SK-N-SH (cell line): ENCODE results near the gene PITPNM1. TPM values are rescaled to one million over a fixed set of nuclear protein-coding genes. Genes with fewer than 3 reads are reported as not detected.

Experiments used
- CTCF ChIA-PET: fragments of 300-600, 350-600 bp; formaldehyde crosslinking; extraction: SDS; loops from one replicate; lab custom pipeline; 2021; lab: Yijun Ruan, JAX
- POLR2A ChIA-PET: fragments of 350-600 bp; sonication (Branson Sonifier 250); formaldehyde crosslinking; extraction: SDS; loops from one replicate; lab custom pipeline; 2020; ENCODE audit warnings: antibody characterized with exemption, inconsistent platforms; lab: Yijun Ruan, JAX
- DNase-seq: peaks from one replicate; pipeline ENCODE4 v3.0.0; 2012
- H2AFZ ChIP-seq: fragments of 200-600 bp; sonication (generic); 2 replicates; pipeline ENCODE4 v1.8.1; 2016; ENCODE audit warnings: antibody characterized with exemption, mild to moderate bottlenecking, low read depth
- H3F3A ChIP-seq: fragments of 200-600 bp; sonication (generic); replicated peaks from 2 replicates; pipeline ENCODE3; 2016; ENCODE audit warnings: antibody characterized with exemption, mild to moderate bottlenecking; ENCODE audit not compliant: insufficient read depth
- H3K27ac ChIP-seq, 2 experiments: fragments of 200-500 bp in 1 of 2; fragments of 200-600 bp in 1 of 2; sonication (Bioruptor generic) in 1 of 2; sonication (generic), shearing (Covaris generic) in 1 of 2; 2 replicates each; pipeline versions ENCODE4 v1.5.1 to v1.6.1; 2014 to 2016; ENCODE audit warnings: low read depth in 2 of 2, inconsistent platforms in 1 of 2, low read length in 1 of 2, mild to moderate bottlenecking in 1 of 2, mixed read lengths in 1 of 2
- H3K27me3 ChIP-seq: fragments of 200-600 bp; sonication (generic), shearing (Covaris generic); 2 replicates; pipeline ENCODE4 v1.6.1; 2016; ENCODE audit warnings: mixed run types; ENCODE audit not compliant: insufficient read depth
- H3K36me3 ChIP-seq, 2 experiments: fragments of 200-500 bp in 1 of 2; fragments of 200-600 bp in 1 of 2; sonication (Bioruptor generic) in 1 of 2; sonication (generic) in 1 of 2; replicated peaks in 1 of 2; 2 replicates each; pipeline versions ENCODE3 to v1.5.1; 2014 to 2016; ENCODE audit warnings: low read length in 1 of 2, mild to moderate bottlenecking in 1 of 2; ENCODE audit not compliant: insufficient read depth in 2 of 2, control insufficient read depth in 1 of 2
- H3K4me1 ChIP-seq, 2 experiments: fragments of 200-500 bp in 1 of 2; fragments of 200-600 bp in 1 of 2; sonication (Bioruptor generic) in 1 of 2; sonication (generic), shearing (Covaris generic) in 1 of 2; 2 replicates each; pipeline versions ENCODE4 v1.5.1 to v1.6.1; 2014 to 2016; ENCODE audit warnings: low read depth in 1 of 2, low read length in 1 of 2, mixed run types in 1 of 2; ENCODE audit not compliant: insufficient read depth in 2 of 2, control insufficient read depth in 1 of 2
- H3K4me2 ChIP-seq: fragments of 200-600 bp; sonication (generic), shearing (Covaris generic); 2 replicates; pipeline ENCODE4 v1.6.1; 2017; ENCODE audit warnings: mixed run types
- H3K4me3 ChIP-seq, 2 experiments: fragments of 200-500 bp in 1 of 2; fragments of 200-600 bp in 1 of 2; sonication (Bioruptor generic) in 1 of 2; sonication (generic), shearing (Covaris generic) in 1 of 2; 2 replicates each; pipeline versions ENCODE4 v1.5.1 to v1.8.1; 2014 to 2016; ENCODE audit warnings: low read depth in 2 of 2, inconsistent platforms in 1 of 2, low read length in 1 of 2, mild to moderate bottlenecking in 1 of 2, mixed read lengths in 1 of 2, moderate library complexity in 1 of 2
- H3K79me2 ChIP-seq: fragments of 200-600 bp; sonication (generic); 2 replicates; pipeline ENCODE4 v1.8.1; 2017; ENCODE audit warnings: mild to moderate bottlenecking; ENCODE audit not compliant: insufficient read depth
- H3K9ac ChIP-seq: fragments of 200-600 bp; sonication (generic); 2 replicates; pipeline ENCODE4 v1.6.1; 2017; ENCODE audit warnings: mixed run types
- H3K9me2 ChIP-seq: fragments of 200-600 bp; sonication (generic); 2 replicates; pipeline ENCODE4 v1.6.1; 2017; ENCODE audit warnings: mixed run types
- H3K9me3 ChIP-seq: fragments of 200-600 bp; sonication (generic); 2 replicates; pipeline ENCODE4 v1.6.1; 2017; ENCODE audit warnings: mixed run types, mild to moderate bottlenecking, moderate library complexity
- H4K20me1 ChIP-seq: fragments of 200-600 bp; sonication (generic); 2 replicates; pipeline ENCODE4 v1.6.1; 2017; ENCODE audit warnings: mild to moderate bottlenecking, mixed run types; ENCODE audit not compliant: insufficient read depth
- CHD2 ChIP-seq: fragments of 150-350 bp; IDR thresholded peaks from 2 replicates; pipeline ENCODE4 v1.6.1; 2018; ENCODE audit warnings: low read length; ENCODE audit not compliant: partially characterized antibody
- FOXJ3 ChIP-seq: sonication (generic); formaldehyde crosslinking; IDR thresholded peaks from 2 replicates; pipeline ENCODE4 v1.5.1; 2020; ENCODE audit warnings: mild to moderate bottlenecking, missing genetic modification reagents
- JUND ChIP-seq: IDR thresholded peaks from 2 replicates; pipeline ENCODE4 v1.4.0; 2012
- NFIC ChIP-seq: IDR thresholded peaks from 2 replicates; pipeline ENCODE4 v1.4.0; 2012; ENCODE audit warnings: borderline replicate concordance
- POLR2AphosphoS5 ChIP-seq: IDR thresholded peaks from 2 replicates; pipeline ENCODE4 v1.6.1; 2012; ENCODE audit warnings: low read depth, low read length
- SIN3A ChIP-seq: IDR thresholded peaks from 2 replicates; pipeline ENCODE4 v1.6.1; 2012; ENCODE audit warnings: low read depth, mild to moderate bottlenecking, low read length, moderate library complexity, borderline replicate concordance
- TAF1 ChIP-seq: IDR thresholded peaks from 2 replicates; pipeline ENCODE4 v1.6.1; 2012; ENCODE audit warnings: low read depth, mild to moderate bottlenecking, low read length, moderate library complexity, borderline replicate concordance
- TCF12 ChIP-seq: IDR thresholded peaks from 2 replicates; pipeline ENCODE4 v1.4.0; 2012
- TEAD4 ChIP-seq: IDR thresholded peaks from 2 replicates; pipeline ENCODE4 v1.4.0; 2012; ENCODE audit warnings: mild to moderate bottlenecking, borderline replicate concordance; ENCODE audit not compliant: insufficient read depth
- USF1 ChIP-seq: IDR thresholded peaks from 2 replicates; pipeline ENCODE4 v1.4.0; 2012; ENCODE audit warnings: low read depth, borderline replicate concordance
- WGBS: methylation state at CpG from one replicate; pipeline ENCODE4 v1.1.6; 2017; ENCODE audit warnings: low lambda C conversion rate; 5-methylcytosine and 5-hydroxymethylcytosine counted together
- polyA plus RNA-seq, 3 experiments: library from polyadenylated mRNA; depleted of rRNA; stranded (reverse); fragments of >200 nt; gene quantifications; 2 replicates each; pipeline ENCODE4 v1.2.3, GENCODE V29; 2012
- TF ChIP-seq, protein P1 (sequence below): fragments of 150-350 bp; IDR thresholded peaks from 2 replicates; pipeline ENCODE4 v1.6.1; 2017; ENCODE audit warnings: antibody characterized with exemption, low read length, low read depth, borderline replicate concordance
- TF ChIP-seq, protein P2 (sequence below): IDR thresholded peaks from 2 replicates; pipeline ENCODE4 v1.6.1; 2012; ENCODE audit warnings: mild to moderate bottlenecking, low read depth, low read length, moderate library complexity
- TF ChIP-seq, protein P3 (sequence below): IDR thresholded peaks from 2 replicates; pipeline ENCODE4; 2012

Gene PITPNM1
- polyA plus RNA-seq, 1 of the 3 experiments (the other 2 are of a cell fraction) = 24.2 TPM

DNA sequence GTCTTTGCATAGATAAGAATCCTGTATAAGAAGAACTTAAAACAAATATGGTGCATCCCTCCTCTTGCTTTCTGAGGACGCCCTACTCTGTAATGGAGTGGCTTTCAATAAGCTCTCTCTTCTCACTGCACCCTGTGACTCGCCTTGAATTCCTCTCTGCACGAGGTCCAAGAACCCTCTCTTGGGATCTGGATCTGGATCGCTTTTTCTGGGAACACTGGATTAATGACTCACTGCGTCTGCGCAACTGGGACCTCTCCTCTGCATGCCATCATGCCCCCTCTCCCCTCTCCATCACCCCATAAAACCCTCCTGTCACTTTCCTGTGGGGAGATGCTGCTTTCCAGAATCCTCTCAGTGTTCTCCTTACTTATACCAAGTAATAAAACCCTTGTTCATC is 33.1 kb upstream of the PITPNM1 start:
- Histone ChIP-seq H2AFZ (no peak overlapping the region), H3K9me2 (no peaks in the 10 kb centered on the region), H3K4me3 (no peak overlapping the region), H3K4me2 (no peak overlapping the region), H3K79me2 (no peaks in the 10 kb centered on the region), H3K4me1 (no peaks in the 10 kb centered on the region), H3K27ac (no peak overlapping the region), H3F3A (peaks cover 3% of the 10 kb centered on the region), H3K9me3 (peaks cover 11% of the 10 kb centered on the region; the same call in 1 of the 2 replicates), H3K9ac (no peak overlapping the region)
- DNase-seq = no peak
- POLR2A ChIA-PET = no interaction called here
- TF ChIP-seq FOXJ3 (CRISPR knock-in tag) = no peak
- TF ChIP-seq TAF1 = no peak
- TF ChIP-seq, all 33 proteins: peak for 0
- 21% methylated on average over 6 of the region's 6 CpGs for WGBS
- CTCF ChIA-PET = interaction anchor here (0.6 to 1.5 kb wide), 2 partner anchors 24 to 860 kb away, joined by 3 to 5 read pairs; no protein-coding TSS in a partner anchor
- no peaks in the 10 kb centered on the region for H3K27me3 ChIP-seq
- no peaks in the 10 kb centered on the region for H3K36me3 ChIP-seq
- no peaks in the 10 kb centered on the region for H4K20me1 ChIP-seq

DNA sequence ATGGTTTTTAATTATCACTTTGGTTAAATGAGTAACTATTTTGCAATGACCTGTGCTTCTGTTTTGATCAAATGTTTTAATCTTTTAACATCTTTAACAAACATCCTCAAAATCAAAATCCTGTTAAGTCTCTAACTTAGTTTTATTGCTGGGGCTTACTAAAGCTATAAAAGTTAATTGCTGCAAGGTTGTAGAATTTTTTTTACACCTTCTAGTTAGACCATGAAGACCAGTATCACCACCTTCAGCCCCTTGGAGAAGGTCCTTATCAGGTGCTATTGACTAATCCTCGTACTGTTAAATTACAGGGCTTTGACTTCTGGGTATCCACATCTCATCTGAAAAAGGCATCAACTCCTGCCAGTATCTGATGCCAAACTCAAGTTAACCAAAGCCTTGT is 30.4 kb upstream of the PITPNM1 start:
- ChIA-PET CTCF (interaction anchor here (1.6 kb wide), 1 partner anchor 37 kb away, joined by 4 read pairs; no protein-coding TSS in a partner anchor), POLR2A (no interaction called here)
- H3K27ac ChIP-seq = no peak overlapping the region
- H3K27me3 ChIP-seq = no peaks in the 10 kb centered on the region
- H3K36me3 ChIP-seq = no peaks in the 10 kb centered on the region
- H3K9ac ChIP-seq = no peak overlapping the region
- no peaks in the 10 kb centered on the region for H3K4me1 ChIP-seq
- H3K9me2 ChIP-seq = no peaks in the 10 kb centered on the region
- H3K4me2 ChIP-seq = no peak overlapping the region
- H3K79me2 ChIP-seq = no peaks in the 10 kb centered on the region
- no peak for TF ChIP-seq POLR2AphosphoS5
- no peak for TF ChIP-seq TCF12
- no peak for TF ChIP-seq CHD2
- TF ChIP-seq, protein P1, sequence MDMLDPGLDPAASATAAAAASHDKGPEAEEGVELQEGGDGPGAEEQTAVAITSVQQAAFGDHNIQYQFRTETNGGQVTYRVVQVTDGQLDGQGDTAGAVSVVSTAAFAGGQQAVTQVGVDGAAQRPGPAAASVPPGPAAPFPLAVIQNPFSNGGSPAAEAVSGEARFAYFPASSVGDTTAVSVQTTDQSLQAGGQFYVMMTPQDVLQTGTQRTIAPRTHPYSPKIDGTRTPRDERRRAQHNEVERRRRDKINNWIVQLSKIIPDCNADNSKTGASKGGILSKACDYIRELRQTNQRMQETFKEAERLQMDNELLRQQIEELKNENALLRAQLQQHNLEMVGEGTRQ = no peak
- peaks cover 3% of the 10 kb centered on the region for H3F3A ChIP-seq
- no peak for DNase-seq
- H4K20me1 ChIP-seq = no peaks in the 10 kb centered on the region
- WGBS = 0% methylated on average over 1 of the region's 1 CpG
- H2AFZ ChIP-seq = no peak overlapping the region
- peaks cover 14% of the 10 kb centered on the region; the same call in 1 of the 2 replicates for H3K9me3 ChIP-seq
- H3K4me3 ChIP-seq = no peak overlapping the region

DNA sequence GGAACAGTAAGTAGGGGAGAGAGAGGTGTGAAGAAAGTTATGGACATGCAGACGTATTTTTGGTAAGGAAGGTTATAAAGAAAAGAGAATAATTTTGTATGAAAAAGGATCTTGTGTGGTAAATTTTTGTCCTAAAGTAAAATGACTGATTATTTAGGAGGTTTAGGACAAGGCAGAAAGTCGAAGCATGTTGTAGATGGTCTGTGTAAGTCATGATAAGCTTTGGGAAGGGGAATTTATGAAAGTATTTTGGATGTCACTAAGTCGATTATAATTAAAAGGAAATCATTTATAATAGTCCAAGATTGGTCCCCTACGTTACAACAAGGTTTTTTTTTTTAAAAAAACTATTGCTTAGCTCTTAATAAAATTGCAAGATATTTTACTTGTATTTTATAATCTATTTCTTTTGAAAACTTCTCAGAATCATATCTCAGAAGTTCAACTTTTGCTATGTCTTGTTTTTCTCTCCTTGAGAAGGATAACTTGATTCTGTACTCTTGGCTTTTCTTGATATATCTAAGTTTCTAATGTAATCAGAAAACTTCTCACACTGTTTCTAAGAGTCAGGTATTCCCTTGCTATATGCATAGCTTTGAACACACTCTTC is 29.0 kb upstream of the PITPNM1 start:
- no peak for DNase-seq
- H3K27me3 ChIP-seq = no peaks in the 10 kb centered on the region
- H2AFZ ChIP-seq = no peak overlapping the region
- ChIA-PET POLR2A (no interaction called here), CTCF (interaction anchor here (0.8 to 1.6 kb wide), 2 partner anchors 38 to 95 kb away, joined by 3 to 4 read pairs; partner anchors contain the start of gene NUDT8)
- no peak overlapping the region for H3K27ac ChIP-seq
- H3K79me2 ChIP-seq = no peaks in the 10 kb centered on the region
- H3K9ac ChIP-seq = no peak overlapping the region
- no peaks in the 10 kb centered on the region for H3K4me1 ChIP-seq
- no peak overlapping the region for H3K4me2 ChIP-seq
- no peaks in the 10 kb centered on the region for H3K36me3 ChIP-seq
- H3K4me3 ChIP-seq = no peak overlapping the region
- no peaks in the 10 kb centered on the region for H3K9me2 ChIP-seq
- peaks cover 14% of the 10 kb centered on the region; the same call in 1 of the 2 replicates for H3K9me3 ChIP-seq
- peaks cover 3% of the 10 kb centered on the region for H3F3A ChIP-seq
- H4K20me1 ChIP-seq = no peaks in the 10 kb centered on the region
- under 1% methylated on average over 4 of the region's 4 CpGs for WGBS
- TF ChIP-seq, protein P2, sequence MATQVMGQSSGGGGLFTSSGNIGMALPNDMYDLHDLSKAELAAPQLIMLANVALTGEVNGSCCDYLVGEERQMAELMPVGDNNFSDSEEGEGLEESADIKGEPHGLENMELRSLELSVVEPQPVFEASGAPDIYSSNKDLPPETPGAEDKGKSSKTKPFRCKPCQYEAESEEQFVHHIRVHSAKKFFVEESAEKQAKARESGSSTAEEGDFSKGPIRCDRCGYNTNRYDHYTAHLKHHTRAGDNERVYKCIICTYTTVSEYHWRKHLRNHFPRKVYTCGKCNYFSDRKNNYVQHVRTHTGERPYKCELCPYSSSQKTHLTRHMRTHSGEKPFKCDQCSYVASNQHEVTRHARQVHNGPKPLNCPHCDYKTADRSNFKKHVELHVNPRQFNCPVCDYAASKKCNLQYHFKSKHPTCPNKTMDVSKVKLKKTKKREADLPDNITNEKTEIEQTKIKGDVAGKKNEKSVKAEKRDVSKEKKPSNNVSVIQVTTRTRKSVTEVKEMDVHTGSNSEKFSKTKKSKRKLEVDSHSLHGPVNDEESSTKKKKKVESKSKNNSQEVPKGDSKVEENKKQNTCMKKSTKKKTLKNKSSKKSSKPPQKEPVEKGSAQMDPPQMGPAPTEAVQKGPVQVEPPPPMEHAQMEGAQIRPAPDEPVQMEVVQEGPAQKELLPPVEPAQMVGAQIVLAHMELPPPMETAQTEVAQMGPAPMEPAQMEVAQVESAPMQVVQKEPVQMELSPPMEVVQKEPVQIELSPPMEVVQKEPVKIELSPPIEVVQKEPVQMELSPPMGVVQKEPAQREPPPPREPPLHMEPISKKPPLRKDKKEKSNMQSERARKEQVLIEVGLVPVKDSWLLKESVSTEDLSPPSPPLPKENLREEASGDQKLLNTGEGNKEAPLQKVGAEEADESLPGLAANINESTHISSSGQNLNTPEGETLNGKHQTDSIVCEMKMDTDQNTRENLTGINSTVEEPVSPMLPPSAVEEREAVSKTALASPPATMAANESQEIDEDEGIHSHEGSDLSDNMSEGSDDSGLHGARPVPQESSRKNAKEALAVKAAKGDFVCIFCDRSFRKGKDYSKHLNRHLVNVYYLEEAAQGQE = no peak
- no peak for TF ChIP-seq NFIC
- TF ChIP-seq TAF1 = no peak
- TF ChIP-seq, protein P1 = no peak
- TF ChIP-seq, protein P3, sequence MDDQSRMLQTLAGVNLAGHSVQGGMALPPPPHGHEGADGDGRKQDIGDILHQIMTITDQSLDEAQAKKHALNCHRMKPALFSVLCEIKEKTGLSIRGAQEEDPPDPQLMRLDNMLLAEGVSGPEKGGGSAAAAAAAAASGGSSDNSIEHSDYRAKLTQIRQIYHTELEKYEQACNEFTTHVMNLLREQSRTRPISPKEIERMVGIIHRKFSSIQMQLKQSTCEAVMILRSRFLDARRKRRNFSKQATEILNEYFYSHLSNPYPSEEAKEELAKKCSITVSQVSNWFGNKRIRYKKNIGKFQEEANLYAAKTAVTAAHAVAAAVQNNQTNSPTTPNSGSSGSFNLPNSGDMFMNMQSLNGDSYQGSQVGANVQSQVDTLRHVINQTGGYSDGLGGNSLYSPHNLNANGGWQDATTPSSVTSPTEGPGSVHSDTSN = no peak
- no peak for TF ChIP-seq JUND
- no peak for TF ChIP-seq SIN3A
- no peak for TF ChIP-seq TEAD4
- no peak for TF ChIP-seq USF1
